ENCODE data around the gene LRGUK.

The LRGUK gene

DNA sequence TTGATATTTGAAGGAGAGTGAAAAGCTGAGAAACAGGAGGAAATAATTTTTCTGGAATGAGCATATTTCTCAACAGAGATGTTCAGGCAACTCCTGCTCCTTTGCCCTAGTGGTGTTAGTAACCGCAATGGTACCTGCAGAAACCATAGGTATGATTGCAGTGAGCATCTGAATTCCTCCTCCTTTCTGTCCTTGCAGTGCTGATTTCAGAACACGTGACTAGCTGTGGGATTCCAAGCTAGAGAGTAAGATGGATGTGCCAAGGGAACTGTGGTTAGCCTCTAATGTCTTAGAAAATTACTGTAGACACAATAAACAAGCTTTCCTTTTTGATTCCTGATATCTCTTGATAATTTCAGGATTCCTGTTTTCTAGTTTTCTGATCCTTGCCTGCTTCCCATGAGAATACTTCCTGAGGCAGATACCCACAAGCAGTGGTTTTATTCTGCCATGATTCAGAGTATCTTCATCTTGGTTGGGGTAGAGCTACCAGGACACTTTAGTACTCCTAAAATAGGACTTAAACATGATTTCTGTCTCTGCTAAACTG, 27.5 kb downstream of the LRGUK start:
- Histone ChIP-seq H3K36me3 (ENCODE audit: insufficient read depth, insufficient read length, low read length) (no peaks in the 10 kb centered on the region), H3K4me3 (ENCODE audit: insufficient read length, low read depth) (no peak overlapping the region), H3K27me3 (ENCODE audit: insufficient read depth, insufficient read length) (no peaks in the 10 kb centered on the region), H3K9ac (ENCODE audit: insufficient read length, low read depth) (no peak overlapping the region), H3K9me3 (ENCODE audit: insufficient read depth, low read length) (no peaks in the 10 kb centered on the region), H3K4me1 (ENCODE audit: insufficient read depth, insufficient read length) (no peaks in the 10 kb centered on the region)
- TF ChIP-seq SUZ12 (IDR thresholded peaks at IDR 0.05; ENCODE audit: extremely low read depth, insufficient read depth, insufficient read length), result no peak
- TF ChIP-seq ZNF274 (IDR thresholded peaks at IDR 0.05; ENCODE audit: low read depth, low read length), result no peak
- no peak for TF ChIP-seq YY1 (IDR thresholded peaks at IDR 0.05; ENCODE audit: insufficient read depth, insufficient read length)
- no peak for DNase-seq (ENCODE audit: low read depth, low spot score)

GRCh38 chr7:134155206-134155605, 28.1 kb downstream of the LRGUK start:
- H3K9me3 ChIP-seq (ENCODE audit: insufficient read depth, low read length), result no peaks in the 10 kb centered on the region
- no peak for DNase-seq (ENCODE audit: low read depth, low spot score)
- no peaks in the 10 kb centered on the region for H3K27me3 ChIP-seq (ENCODE audit: insufficient read depth, insufficient read length)
- no peak for TF ChIP-seq ZNF274 (IDR thresholded peaks at IDR 0.05; ENCODE audit: low read depth, low read length)
- no peak for TF ChIP-seq YY1 (IDR thresholded peaks at IDR 0.05; ENCODE audit: insufficient read depth, insufficient read length)
- TF ChIP-seq SUZ12 (IDR thresholded peaks at IDR 0.05; ENCODE audit: extremely low read depth, insufficient read depth, insufficient read length), result no peak
- no peak overlapping the region for H3K9ac ChIP-seq (ENCODE audit: insufficient read length, low read depth)
- no peaks in the 10 kb centered on the region for H3K36me3 ChIP-seq (ENCODE audit: insufficient read depth, insufficient read length, low read length)
- no peak overlapping the region for H3K4me3 ChIP-seq (ENCODE audit: insufficient read length, low read depth)
- H3K4me1 ChIP-seq (ENCODE audit: insufficient read depth, insufficient read length), result no peaks in the 10 kb centered on the region

- no peak overlapping the region for H3K4me3 ChIP-seq (ENCODE audit: insufficient read length, low read depth)
- TF ChIP-seq ZNF274 (IDR thresholded peaks at IDR 0.05; ENCODE audit: low read depth, low read length) (no peak), YY1 (IDR thresholded peaks at IDR 0.05; ENCODE audit: insufficient read depth, insufficient read length) (no peak), SUZ12 (IDR thresholded peaks at IDR 0.05; ENCODE audit: extremely low read depth, insufficient read depth, insufficient read length) (no peak)
- no peak for DNase-seq (ENCODE audit: low read depth, low spot score)
- H3K27me3 ChIP-seq (ENCODE audit: insufficient read depth, insufficient read length), result no peaks in the 10 kb centered on the region
- no peaks in the 10 kb centered on the region for H3K36me3 ChIP-seq (ENCODE audit: insufficient read depth, insufficient read length, low read length)
- H3K4me1 ChIP-seq (ENCODE audit: insufficient read depth, insufficient read length), result no peaks in the 10 kb centered on the region
- no peaks in the 10 kb centered on the region for H3K9me3 ChIP-seq (ENCODE audit: insufficient read depth, low read length)
- no peak overlapping the region for H3K9ac ChIP-seq (ENCODE audit: insufficient read length, low read depth)
Measured at GRCh38 chr7:134155871-134156270, 28.7 kb downstream of the LRGUK start.

DNA sequence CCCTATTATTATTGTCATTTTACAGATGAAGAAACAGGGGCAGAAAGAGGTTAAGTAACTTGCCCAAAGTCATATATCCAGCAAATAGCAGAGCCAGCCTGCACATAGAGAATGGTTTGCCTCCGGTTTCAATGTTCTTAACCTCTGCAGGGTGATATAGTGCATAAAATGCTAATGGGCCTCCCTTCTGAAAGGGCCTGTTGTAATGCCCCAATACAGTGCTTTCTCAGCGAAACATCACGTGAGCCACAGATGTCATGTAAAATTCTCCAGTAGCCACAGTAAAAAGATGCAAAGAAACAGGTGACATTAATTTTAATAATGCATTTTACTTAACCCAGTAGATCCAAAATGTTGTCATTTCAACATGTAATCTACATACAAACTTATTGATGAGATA, 38.1 kb downstream of the LRGUK start:
- Histone ChIP-seq H3K4me3 (ENCODE audit: insufficient read length, low read depth) (no peak overlapping the region), H3K36me3 (ENCODE audit: insufficient read depth, insufficient read length, low read length) (no peaks in the 10 kb centered on the region), H3K9me3 (ENCODE audit: insufficient read depth, low read length) (no peaks in the 10 kb centered on the region), H3K4me1 (ENCODE audit: insufficient read depth, insufficient read length) (no peaks in the 10 kb centered on the region), H3K27me3 (ENCODE audit: insufficient read depth, insufficient read length) (no peaks in the 10 kb centered on the region), H3K9ac (ENCODE audit: insufficient read length, low read depth) (no peak overlapping the region)
- DNase-seq (ENCODE audit: low read depth, low spot score), result no peak
- no peak for TF ChIP-seq YY1 (IDR thresholded peaks at IDR 0.05; ENCODE audit: insufficient read depth, insufficient read length)

- TF ChIP-seq ZNF274 (IDR thresholded peaks at IDR 0.05; ENCODE audit: low read depth, low read length) (no peak), YY1 (IDR thresholded peaks at IDR 0.05; ENCODE audit: insufficient read depth, insufficient read length) (no peak), SUZ12 (IDR thresholded peaks at IDR 0.05; ENCODE audit: extremely low read depth, insufficient read depth, insufficient read length) (no peak)
- DNase-seq (ENCODE audit: low read depth, low spot score), result no peak
- no peak overlapping the region for H3K9ac ChIP-seq (ENCODE audit: insufficient read length, low read depth)
- no peak overlapping the region for H3K4me3 ChIP-seq (ENCODE audit: insufficient read length, low read depth)
- H3K36me3 ChIP-seq (ENCODE audit: insufficient read depth, insufficient read length, low read length), result no peaks in the 10 kb centered on the region
- H3K27me3 ChIP-seq (ENCODE audit: insufficient read depth, insufficient read length), result no peaks in the 10 kb centered on the region
- no peaks in the 10 kb centered on the region for H3K9me3 ChIP-seq (ENCODE audit: insufficient read depth, low read length)
- H3K4me1 ChIP-seq (ENCODE audit: insufficient read depth, insufficient read length), result no peaks in the 10 kb centered on the region
Measured at GRCh38 chr7:134167250-134167649, 40.1 kb downstream of the LRGUK start.

- TF ChIP-seq YY1 (IDR thresholded peaks at IDR 0.05; ENCODE audit: insufficient read depth, insufficient read length) (no peak), ZNF274 (IDR thresholded peaks at IDR 0.05; ENCODE audit: low read depth, low read length) (no peak), SUZ12 (IDR thresholded peaks at IDR 0.05; ENCODE audit: extremely low read depth, insufficient read depth, insufficient read length) (no peak)
- no peak for DNase-seq (ENCODE audit: low read depth, low spot score)
- Histone ChIP-seq H3K4me3 (ENCODE audit: insufficient read length, low read depth) (no peak overlapping the region), H3K36me3 (ENCODE audit: insufficient read depth, insufficient read length, low read length) (no peaks in the 10 kb centered on the region), H3K9me3 (ENCODE audit: insufficient read depth, low read length) (no peaks in the 10 kb centered on the region), H3K27me3 (ENCODE audit: insufficient read depth, insufficient read length) (no peaks in the 10 kb centered on the region), H3K4me1 (ENCODE audit: insufficient read depth, insufficient read length) (no peaks in the 10 kb centered on the region), H3K9ac (ENCODE audit: insufficient read length, low read depth) (no peak overlapping the region)
Measured at GRCh38 chr7:134167841-134168240, 40.7 kb downstream of the LRGUK start.

- Histone ChIP-seq H3K36me3 (ENCODE audit: insufficient read depth, insufficient read length, low read length) (no peaks in the 10 kb centered on the region), H3K27me3 (ENCODE audit: insufficient read depth, insufficient read length) (no peaks in the 10 kb centered on the region), H3K4me3 (ENCODE audit: insufficient read length, low read depth) (no peak overlapping the region), H3K9ac (ENCODE audit: insufficient read length, low read depth) (no peak overlapping the region), H3K9me3 (ENCODE audit: insufficient read depth, low read length) (no peaks in the 10 kb centered on the region), H3K4me1 (ENCODE audit: insufficient read depth, insufficient read length) (no peaks in the 10 kb centered on the region)
- TF ChIP-seq SUZ12 (IDR thresholded peaks at IDR 0.05; ENCODE audit: extremely low read depth, insufficient read depth, insufficient read length) (no peak), YY1 (IDR thresholded peaks at IDR 0.05; ENCODE audit: insufficient read depth, insufficient read length) (no peak)
- DNase-seq (ENCODE audit: low read depth, low spot score), result no peak
Measured at GRCh38 chr7:134174795-134175261, 47.7 kb downstream of the LRGUK start.

Data from NT2/D1 (cell line).